IPS-18a (cell line): ENCODE results near the gene LDLRAD3.
"Not testable (repeated sequence)": the region's sequence is repeated elsewhere in the genome, so short reads cannot be mapped to it uniquely, and the experiment has no call there.

ENCODE experiments used
- H3K27ac ChIP-seq: one replicate; pipeline ENCODE4 v1.5.1; 2013; ENCODE audit warnings: low read length
- H3K27me3 ChIP-seq: one replicate; pipeline ENCODE4 v1.6.1; 2013; ENCODE audit warnings: mild to moderate bottlenecking, low read length; ENCODE audit not compliant: control insufficient read depth, insufficient read depth
- H3K36me3 ChIP-seq: one replicate; pipeline ENCODE4 v1.6.1; 2013; ENCODE audit warnings: low read depth, low read length; ENCODE audit not compliant: control insufficient read depth
- H3K4me1 ChIP-seq: one replicate; pipeline ENCODE4 v1.6.1; 2013; ENCODE audit warnings: low read depth, low read length; ENCODE audit not compliant: control insufficient read depth
- H3K4me3 ChIP-seq: one replicate; pipeline ENCODE4 v1.5.1; 2013; ENCODE audit warnings: low read length
- H3K9ac ChIP-seq: one replicate; pipeline ENCODE4 v1.6.1; 2013; ENCODE audit warnings: mild to moderate bottlenecking, low read length, moderate library complexity
- H3K9me3 ChIP-seq: one replicate; pipeline ENCODE4 v1.6.1; 2013; ENCODE audit warnings: low read depth, low read length; ENCODE audit not compliant: control insufficient read depth

Gene LDLRAD3

GRCh38 chr11:36002796-36003195, 58.9 kb downstream of the LDLRAD3 start:
- H3K4me3 ChIP-seq = no peak overlapping the region
- peaks cover 19% of the 10 kb centered on the region for H3K4me1 ChIP-seq
- no peak overlapping the region for H3K9ac ChIP-seq
- no peaks in the 10 kb centered on the region for H3K36me3 ChIP-seq
- H3K27me3 ChIP-seq = no peaks in the 10 kb centered on the region
- H3K9me3 ChIP-seq = no peaks in the 10 kb centered on the region
- peak overlapping the region; percentile 37 for H3K27ac ChIP-seq

DNA sequence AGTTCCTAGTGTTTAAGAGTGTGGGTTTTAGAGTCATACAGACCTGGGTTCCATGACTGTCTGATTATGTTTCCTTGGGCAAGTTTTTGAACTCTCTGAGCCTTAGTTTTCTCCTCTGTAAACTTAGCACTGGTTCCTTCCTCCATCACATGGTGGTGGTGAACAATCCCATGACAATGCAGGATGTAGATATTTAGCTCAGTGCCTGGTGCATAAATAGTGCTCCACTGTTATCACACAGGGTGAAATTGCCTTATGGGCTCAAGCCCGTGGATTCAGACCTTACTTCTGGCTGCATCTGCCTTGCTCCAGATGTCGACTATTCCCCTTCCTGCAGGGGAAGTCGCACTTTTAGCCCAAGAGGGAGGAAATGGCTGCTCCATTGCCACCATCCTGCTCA, 62.7 kb downstream of the LDLRAD3 start:
- H3K4me3 ChIP-seq = no peak overlapping the region
- no peak overlapping the region for H3K9ac ChIP-seq
- H3K27ac ChIP-seq = no peak overlapping the region
- H3K4me1 ChIP-seq = peaks cover 19% of the 10 kb centered on the region
- H3K27me3 ChIP-seq = no peaks in the 10 kb centered on the region
- no peaks in the 10 kb centered on the region for H3K36me3 ChIP-seq
- no peaks in the 10 kb centered on the region for H3K9me3 ChIP-seq

GRCh38 chr11:36007127-36007655, 63.3 kb downstream of the LDLRAD3 start:
- H3K9ac ChIP-seq = no peak overlapping the region
- no peaks in the 10 kb centered on the region for H3K27me3 ChIP-seq
- no peak overlapping the region for H3K27ac ChIP-seq
- no peaks in the 10 kb centered on the region for H3K36me3 ChIP-seq
- peaks cover 15% of the 10 kb centered on the region for H3K4me1 ChIP-seq
- no peaks in the 10 kb centered on the region for H3K9me3 ChIP-seq
- no peak overlapping the region for H3K4me3 ChIP-seq

DNA sequence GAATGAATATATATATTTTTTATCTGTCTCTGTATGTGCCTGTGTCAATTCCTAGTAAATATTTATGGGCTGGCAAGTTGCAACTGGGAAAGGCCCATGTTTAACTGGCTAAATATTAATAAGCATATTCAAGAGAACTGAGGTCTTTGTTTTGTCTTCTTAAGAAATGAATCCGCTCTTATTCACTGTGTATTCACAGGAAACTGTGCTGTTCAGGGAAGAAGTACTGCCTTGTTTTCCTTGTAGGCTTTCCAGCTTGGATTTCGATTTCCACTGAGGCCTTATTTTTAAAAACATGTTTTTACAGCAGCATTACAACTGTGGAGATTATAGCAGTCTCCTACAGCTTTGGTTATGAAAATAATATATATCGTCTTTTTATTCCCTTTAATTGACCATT, 64.7 kb downstream of the LDLRAD3 start:
- Histone ChIP-seq H3K27ac (no peak overlapping the region), H3K9ac (no peak overlapping the region)

DNA sequence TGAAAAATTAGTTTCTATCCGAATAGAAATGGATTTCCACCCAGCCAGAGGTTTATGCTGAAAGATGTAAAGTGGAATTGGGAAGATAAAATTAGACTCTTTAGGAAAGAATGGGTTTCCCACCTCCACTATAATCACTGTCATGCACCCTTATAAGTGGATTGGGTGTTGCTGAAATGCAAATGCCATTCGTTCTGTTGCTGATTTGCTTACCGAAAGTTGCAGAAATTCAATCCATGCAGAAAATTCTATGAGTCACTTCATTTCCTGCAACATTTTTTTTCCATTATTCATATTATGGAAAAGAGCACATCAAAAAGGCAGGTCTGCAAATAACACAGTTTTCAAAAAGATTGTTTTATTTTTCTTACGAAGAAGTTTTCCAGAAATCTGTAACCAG, 65.6 kb downstream of the LDLRAD3 start:
- Histone ChIP-seq H3K27ac (no peak overlapping the region), H3K9me3 (no peaks in the 10 kb centered on the region), H3K4me3 (no peak overlapping the region), H3K27me3 (no peaks in the 10 kb centered on the region), H3K4me1 (peaks cover 7% of the 10 kb centered on the region), H3K9ac (no peak overlapping the region), H3K36me3 (no peaks in the 10 kb centered on the region)

More for the DNA sequence above, 64.7 kb downstream of the LDLRAD3 start:
- H3K36me3 ChIP-seq = no peaks in the 10 kb centered on the region
- H3K4me3 ChIP-seq = no peak overlapping the region
- H3K27me3 ChIP-seq = no peaks in the 10 kb centered on the region
- no peaks in the 10 kb centered on the region for H3K9me3 ChIP-seq
- peaks cover 7% of the 10 kb centered on the region for H3K4me1 ChIP-seq

DNA sequence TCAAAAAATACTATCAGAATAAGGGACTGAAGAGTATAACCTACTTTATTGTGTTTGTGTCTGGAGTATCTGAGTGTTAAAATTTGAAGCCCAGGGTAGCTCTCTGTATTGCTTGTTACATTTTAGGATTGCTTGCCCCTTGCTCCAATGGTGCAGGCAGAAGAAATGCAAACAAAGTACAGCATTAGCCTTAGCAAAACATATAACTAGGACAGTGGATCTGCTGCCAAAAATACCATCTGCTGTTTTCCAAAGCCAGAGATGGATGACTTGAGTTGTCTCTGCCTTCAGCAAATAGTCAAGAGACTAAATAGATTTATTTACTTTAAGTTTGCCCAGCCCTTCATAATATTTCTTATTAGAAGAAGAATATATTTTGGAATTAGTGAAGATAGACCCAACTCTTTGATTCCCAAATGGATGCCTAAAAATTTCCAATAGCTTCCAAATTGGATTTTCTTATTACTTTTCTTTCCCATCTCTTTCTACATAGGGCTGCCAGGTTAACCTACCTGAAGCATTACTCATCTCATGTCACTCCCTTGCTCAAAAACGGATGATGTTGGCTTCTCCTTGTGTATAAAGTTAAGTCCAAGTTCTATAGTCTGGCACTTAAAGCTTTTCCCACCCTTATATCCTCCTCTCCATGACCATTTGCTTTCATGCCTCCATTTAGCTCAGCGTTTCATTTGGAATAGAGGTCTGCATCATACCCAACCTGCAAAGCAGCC, 66.3 kb downstream of the LDLRAD3 start:
- H3K36me3 ChIP-seq = no peaks in the 10 kb centered on the region
- no peaks in the 10 kb centered on the region for H3K27me3 ChIP-seq
- no peak overlapping the region for H3K4me3 ChIP-seq
- no peak overlapping the region for H3K9ac ChIP-seq
- peaks cover 7% of the 10 kb centered on the region for H3K4me1 ChIP-seq
- no peaks in the 10 kb centered on the region for H3K9me3 ChIP-seq
- H3K27ac ChIP-seq = no peak overlapping the region

- peaks cover 7% of the 10 kb centered on the region for H3K4me1 ChIP-seq
Observed at GRCh38 chr11:36011574-36011973, 67.7 kb downstream of the LDLRAD3 start.

DNA sequence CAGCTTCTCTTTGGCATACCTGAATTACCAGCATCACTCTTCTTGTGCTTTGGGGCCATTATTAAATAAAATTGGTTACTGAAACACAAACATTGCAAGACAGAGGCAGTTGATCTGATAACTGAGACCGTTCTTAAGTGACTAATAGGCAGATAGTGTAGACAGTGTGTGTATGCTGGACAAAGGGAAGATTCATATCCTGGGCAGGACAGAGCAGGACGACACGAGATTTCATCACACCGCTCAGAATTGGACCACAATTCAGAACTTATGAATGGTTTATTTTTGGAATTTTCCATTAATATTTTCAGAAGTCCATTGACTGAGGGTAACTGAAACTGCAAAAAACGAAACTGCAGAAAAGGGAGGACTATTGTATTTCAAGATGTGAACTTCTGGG, 68.6 kb downstream of the LDLRAD3 start:
- Histone ChIP-seq H3K27me3 (no peaks in the 10 kb centered on the region), H3K36me3 (no peaks in the 10 kb centered on the region), H3K4me3 (no peak overlapping the region), H3K4me1 (peaks cover 7% of the 10 kb centered on the region), H3K27ac (no peak overlapping the region), H3K9me3 (no peaks in the 10 kb centered on the region), H3K9ac (no peak overlapping the region)

More at GRCh38 chr11:36011574-36011973, 67.7 kb downstream of the LDLRAD3 start:
- Histone ChIP-seq H3K27ac (no peak overlapping the region), H3K36me3 (no peaks in the 10 kb centered on the region), H3K4me3 (no peak overlapping the region), H3K27me3 (no peaks in the 10 kb centered on the region), H3K9me3 (no peaks in the 10 kb centered on the region), H3K9ac (no peak overlapping the region)

DNA sequence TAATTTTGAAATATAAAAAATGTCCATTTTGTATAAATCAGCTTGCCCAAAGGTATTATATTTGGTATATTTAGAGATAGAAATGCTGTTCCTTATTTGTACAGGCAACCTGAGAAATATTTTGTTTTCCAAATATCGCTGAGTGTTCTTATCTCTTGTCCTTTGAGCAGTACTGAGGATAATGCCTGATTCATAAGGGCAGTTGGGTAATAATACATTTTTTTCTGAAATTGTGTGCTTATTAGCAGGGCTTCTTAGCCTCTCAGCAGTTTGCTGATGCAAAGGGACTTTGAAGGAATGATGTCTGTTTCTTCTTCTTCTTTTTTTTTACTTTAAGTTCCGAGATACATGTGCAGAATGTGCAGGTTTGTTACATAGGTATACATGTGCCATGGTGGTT, 69.1 kb downstream of the LDLRAD3 start:
- H3K9ac ChIP-seq = no peak overlapping the region
- no peak overlapping the region for H3K27ac ChIP-seq
- no peak overlapping the region for H3K4me3 ChIP-seq
- no peaks in the 10 kb centered on the region for H3K9me3 ChIP-seq
- peaks cover 7% of the 10 kb centered on the region for H3K4me1 ChIP-seq
- no peaks in the 10 kb centered on the region for H3K36me3 ChIP-seq
- no peaks in the 10 kb centered on the region for H3K27me3 ChIP-seq

DNA sequence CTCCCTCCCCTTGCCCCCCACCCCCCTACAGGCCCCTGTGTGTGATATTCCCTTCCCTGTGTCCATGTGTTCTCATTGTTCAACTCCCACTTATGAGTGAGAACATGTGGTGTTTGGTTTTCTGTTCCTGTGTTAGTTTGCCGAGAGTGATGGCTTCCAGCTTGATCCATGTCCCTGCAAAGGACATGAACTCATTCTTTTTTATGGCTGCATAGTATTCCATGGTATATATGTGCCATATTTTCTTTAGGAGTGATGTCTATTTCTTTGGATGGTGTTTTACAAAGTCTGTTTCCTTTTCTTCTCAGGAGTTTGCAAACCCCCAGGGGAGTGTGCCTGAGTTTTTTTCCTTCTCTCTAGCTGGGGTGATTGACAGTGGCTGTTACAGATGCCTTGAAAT, 69.6 kb downstream of the LDLRAD3 start:
- H3K9me3 ChIP-seq, H3K4me3 ChIP-seq, H3K27me3 ChIP-seq, H3K36me3 ChIP-seq, H3K27ac ChIP-seq, H3K4me1 ChIP-seq, H3K9ac ChIP-seq: not testable (repeated sequence)

- Histone ChIP-seq H3K9me3 (no peaks in the 10 kb centered on the region), H3K27me3 (no peaks in the 10 kb centered on the region), H3K36me3 (no peaks in the 10 kb centered on the region), H3K4me1 (peaks cover 2% of the 10 kb centered on the region), H3K9ac (no peak overlapping the region), H3K4me3 (no peak overlapping the region), H3K27ac (no peak overlapping the region)
Observed at GRCh38 chr11:36013950-36014897, 70.4 kb downstream of the LDLRAD3 start.
